Measurements from ENCODE around the gene MESP2. TPM values are rescaled to one million over a fixed set of nuclear protein-coding genes. Genes with fewer than 3 reads are reported as not detected.

The MESP2 gene
- total RNA-seq, 1 donor from 2014 or later, result 0.29 TPM

- Histone ChIP-seq H3K36me3 (ENCODE audit: control insufficient read depth, insufficient read depth, low read length) (no peaks in the 10 kb centered on the region), H3K4me3 (ENCODE audit: low read depth, low read length) (no peak overlapping the region), H3K27me3 (ENCODE audit: control insufficient read depth, insufficient read depth, low read length) (no peaks in the 10 kb centered on the region)
- no peak for DNase-seq (ENCODE audit: low read depth)
- no peak for TF ChIP-seq CTCF (IDR thresholded peaks at IDR 0.05; ENCODE audit: insufficient read depth, low read length, poor library complexity, severe bottlenecking)
These were observed 46.4 kb downstream of the MESP2 start for GRCh38 chr15:89822611-89822950.

GRCh38 chr15:89822951-89823711 is 47.0 kb downstream of the MESP2 start:
- TF ChIP-seq CTCF (IDR thresholded peaks at IDR 0.05; ENCODE audit: insufficient read depth, low read length, poor library complexity, severe bottlenecking), result no peak
- Histone ChIP-seq H3K27me3 (ENCODE audit: control insufficient read depth, insufficient read depth, low read length) (no peaks in the 10 kb centered on the region), H3K36me3 (ENCODE audit: control insufficient read depth, insufficient read depth, low read length) (no peaks in the 10 kb centered on the region), H3K4me3 (ENCODE audit: low read depth, low read length) (no peak overlapping the region)
- no peak for DNase-seq (ENCODE audit: low read depth)

GRCh38 chr15:89823836-89824606 is 47.9 kb downstream of the MESP2 start:
- Histone ChIP-seq H3K4me3 (ENCODE audit: low read depth, low read length) (no peak overlapping the region), H3K36me3 (ENCODE audit: control insufficient read depth, insufficient read depth, low read length) (no peaks in the 10 kb centered on the region), H3K27me3 (ENCODE audit: control insufficient read depth, insufficient read depth, low read length) (no peaks in the 10 kb centered on the region)
- DNase-seq (ENCODE audit: low read depth), result no peak
- TF ChIP-seq CTCF (IDR thresholded peaks at IDR 0.05; ENCODE audit: insufficient read depth, low read length, poor library complexity, severe bottlenecking), result no peak

- no peaks in the 10 kb centered on the region for H3K36me3 ChIP-seq (ENCODE audit: control insufficient read depth, insufficient read depth, low read length)
- no peak for DNase-seq (ENCODE audit: low read depth)
- no peak overlapping the region for H3K4me3 ChIP-seq (ENCODE audit: low read depth, low read length)
These were observed 48.4 kb downstream of the MESP2 start for GRCh38 chr15:89824607-89824867.

GRCh38 chr15:89825271-89825940 is 49.3 kb downstream of the MESP2 start:
- DNase-seq (ENCODE audit: low read depth), result no peak
- H3K36me3 ChIP-seq (ENCODE audit: control insufficient read depth, insufficient read depth, low read length), result no peaks in the 10 kb centered on the region
- TF ChIP-seq CTCF (IDR thresholded peaks at IDR 0.05; ENCODE audit: insufficient read depth, low read length, poor library complexity, severe bottlenecking), result no peak
- H3K27me3 ChIP-seq (ENCODE audit: control insufficient read depth, insufficient read depth, low read length), result no peaks in the 10 kb centered on the region
- H3K4me3 ChIP-seq (ENCODE audit: low read depth, low read length), result no peak overlapping the region

More at GRCh38 chr15:89824607-89824867, 48.4 kb downstream of the MESP2 start:
- H3K27me3 ChIP-seq (ENCODE audit: control insufficient read depth, insufficient read depth, low read length), result no peaks in the 10 kb centered on the region
- TF ChIP-seq CTCF (IDR thresholded peaks at IDR 0.05; ENCODE audit: insufficient read depth, low read length, poor library complexity, severe bottlenecking), result no peak

Data from kidney epithelial cell (primary cell).